ENCODE data around the gene WDR64. TPM values are rescaled to one million over a fixed set of nuclear protein-coding genes. Genes with fewer than 3 reads are reported as not detected.

Gene WDR64
- total and polyA plus RNA-seq, 2 of the 13 experiments (the other 11 are each of a cell fraction or from before 2014, with no cell fraction given): not detected

- TF ChIP-seq LCORL (IDR thresholded peaks at IDR 0.05) (no peak), LCORL (CRISPR knock-in tag; IDR thresholded peaks at IDR 0.05) (no peak), ZSCAN21 (CRISPR knock-in tag; IDR thresholded peaks at IDR 0.05; ENCODE audit: borderline replicate concordance) (peak; percentile 63), MEIS1 (CRISPR knock-in tag; IDR thresholded peaks at IDR 0.05; ENCODE audit: borderline replicate concordance) (no peak; the same call in 1 of the 2 replicates), IKZF1 (IDR thresholded peaks at IDR 0.05) (no peak), ZNF331 (CRISPR knock-in tag; IDR thresholded peaks at IDR 0.05) (peak; percentile 36; the same call in 1 of the 2 replicates), KAT7 (CRISPR knock-in tag; IDR thresholded peaks at IDR 0.05; ENCODE audit: borderline replicate concordance) (peak; percentile 60; the same call in 1 of the 2 replicates), ATF1 (CRISPR knock-in tag; IDR thresholded peaks at IDR 0.05) (peak; percentile 95), RBM22 (optimal IDR thresholded peaks at IDR 0.05; ENCODE audit: low read length) (no peak), ZBTB4 (CRISPR knock-in tag; IDR thresholded peaks at IDR 0.05; ENCODE audit: borderline replicate concordance) (peak; percentile 83; the same call in 1 of the 2 replicates), ETV6 (CRISPR knock-in tag; conservative IDR thresholded peaks at IDR 0.05) (peak; percentile 70; the same call in 1 of the 2 replicates), ZNF10 (CRISPR knock-in tag; IDR thresholded peaks at IDR 0.05; ENCODE audit: borderline replicate concordance, low read depth) (no peak), ZNF557 (CRISPR knock-in tag; IDR thresholded peaks at IDR 0.05) (0 out of 2 replicates have a peak, but pooled peaks have one; percentile 62), AHR (CRISPR knock-in tag; IDR thresholded peaks at IDR 0.05) (0 out of 2 replicates have a peak, but pooled peaks have one; percentile 42), ZNF572 (CRISPR knock-in tag; IDR thresholded peaks at IDR 0.05) (no peak), NFRKB (IDR thresholded peaks at IDR 0.05) (no peak), PHF5A (CRISPR knock-in tag; IDR thresholded peaks at IDR 0.05; ENCODE audit: low read depth, unreplicated experiment) (no peak), KDM3A (CRISPR knock-in tag; IDR thresholded peaks at IDR 0.05; ENCODE audit: low read depth) (peak; percentile 41; the same call in 1 of the 2 replicates), KAT2B (IDR thresholded peaks at IDR 0.05; ENCODE audit: borderline replicate concordance, low read depth, low read length) (no peak), YEATS4 (CRISPR knock-in tag; IDR thresholded peaks at IDR 0.05; ENCODE audit: borderline replicate concordance) (peak; percentile 89), KLF13 (CRISPR knock-in tag; IDR thresholded peaks at IDR 0.05) (no peak; the same call in 1 of the 2 replicates), RFX5 (IDR thresholded peaks at IDR 0.05; ENCODE audit: low read depth, low read length) (no peak; the same call in 1 of the 2 replicates)
- TF ChIP-seq, protein P1, sequence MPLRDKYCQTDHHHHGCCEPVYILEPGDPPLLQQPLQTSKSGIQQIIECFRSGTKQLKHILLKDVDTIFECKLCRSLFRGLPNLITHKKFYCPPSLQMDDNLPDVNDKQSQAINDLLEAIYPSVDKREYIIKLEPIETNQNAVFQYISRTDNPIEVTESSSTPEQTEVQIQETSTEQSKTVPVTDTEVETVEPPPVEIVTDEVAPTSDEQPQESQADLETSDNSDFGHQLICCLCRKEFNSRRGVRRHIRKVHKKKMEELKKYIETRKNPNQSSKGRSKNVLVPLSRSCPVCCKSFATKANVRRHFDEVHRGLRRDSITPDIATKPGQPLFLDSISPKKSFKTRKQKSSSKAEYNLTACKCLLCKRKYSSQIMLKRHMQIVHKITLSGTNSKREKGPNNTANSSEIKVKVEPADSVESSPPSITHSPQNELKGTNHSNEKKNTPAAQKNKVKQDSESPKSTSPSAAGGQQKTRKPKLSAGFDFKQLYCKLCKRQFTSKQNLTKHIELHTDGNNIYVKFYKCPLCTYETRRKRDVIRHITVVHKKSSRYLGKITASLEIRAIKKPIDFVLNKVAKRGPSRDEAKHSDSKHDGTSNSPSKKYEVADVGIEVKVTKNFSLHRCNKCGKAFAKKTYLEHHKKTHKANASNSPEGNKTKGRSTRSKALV (CRISPR knock-in tag; IDR thresholded peaks at IDR 0.05): no peak
- TF ChIP-seq, protein P2, sequence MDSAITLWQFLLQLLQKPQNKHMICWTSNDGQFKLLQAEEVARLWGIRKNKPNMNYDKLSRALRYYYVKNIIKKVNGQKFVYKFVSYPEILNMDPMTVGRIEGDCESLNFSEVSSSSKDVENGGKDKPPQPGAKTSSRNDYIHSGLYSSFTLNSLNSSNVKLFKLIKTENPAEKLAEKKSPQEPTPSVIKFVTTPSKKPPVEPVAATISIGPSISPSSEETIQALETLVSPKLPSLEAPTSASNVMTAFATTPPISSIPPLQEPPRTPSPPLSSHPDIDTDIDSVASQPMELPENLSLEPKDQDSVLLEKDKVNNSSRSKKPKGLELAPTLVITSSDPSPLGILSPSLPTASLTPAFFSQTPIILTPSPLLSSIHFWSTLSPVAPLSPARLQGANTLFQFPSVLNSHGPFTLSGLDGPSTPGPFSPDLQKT (CRISPR knock-in tag; IDR thresholded peaks at IDR 0.05; ENCODE audit: borderline replicate concordance): no peak
Measured at GRCh38 chr1:241847796-241848685, 196.0 kb downstream of the WDR64 start, which contains the start of gene EXO1 (continued).
